ENCODE results near the gene PCSK4. TPM values are rescaled to one million over a fixed set of nuclear protein-coding genes. Genes with fewer than 3 reads are reported as not detected.
"Not testable (repeated sequence)": the region's sequence is repeated elsewhere in the genome, so short reads cannot be mapped to it uniquely, and the experiment has no call there.

Gene PCSK4
- total and polyA plus RNA-seq, 2 donors from 2014 or later = 5.3 to 5.5 TPM

GRCh38 chr19:1441022-1441426 is 49.1 kb downstream of the PCSK4 start:
- FAIRE-seq = no peak

GRCh38 chr19:1440418-1440801 is 49.7 kb downstream of the PCSK4 start:
- peaks cover 0 to 16% (median 3%) of the 10 kb centered on the region in 3 donors for H3K4me1 ChIP-seq (ENCODE audit: control insufficient read depth in 2 of 3, insufficient read depth in 2 of 3, low read depth in 1 of 3, low read length in 3 of 3)

More at GRCh38 chr19:1441022-1441426, 49.1 kb downstream of the PCSK4 start:
- Histone ChIP-seq H3K9ac (ENCODE audit: low read length in 3 of 3) (no peak overlapping the region), H3K4me1 (ENCODE audit: control insufficient read depth in 2 of 3, insufficient read depth in 2 of 3, low read depth in 1 of 3, low read length in 3 of 3) (peaks cover 0 to 17% (median 3%) of the 10 kb centered on the region in 3 donors), H3K27ac (ENCODE audit: low read depth in 2 of 2, low read length in 2 of 2) (no peak overlapping the region), H3K36me3 (ENCODE audit: control insufficient read depth in 2 of 3, insufficient read depth in 3 of 3, low read length in 3 of 3) (peaks cover 2 to 17% (median 11%) of the 10 kb centered on the region in 3 donors), H3K9me3 (ENCODE audit: control insufficient read depth in 2 of 3, insufficient read depth in 1 of 3, low read length in 3 of 3) (no peaks in the 10 kb centered on the region), H3K27me3 (ENCODE audit: control insufficient read depth, insufficient read depth, low read length) (no peaks in the 10 kb centered on the region), H3K4me3 (ENCODE audit: low read length in 3 of 3) (no peak overlapping the region)
- intact Hi-C loops (cut with DNase I) = no loop called here
- no peak for DNase-seq
- TF ChIP-seq CTCF (IDR thresholded peaks at IDR 0.05; ENCODE audit: borderline replicate concordance, extremely low read depth, insufficient read depth) = no peak

GRCh38 chr19:1439525-1440417 is 50.4 kb downstream of the PCSK4 start:
- Histone ChIP-seq H3K4me1 (ENCODE audit: control insufficient read depth in 2 of 3, insufficient read depth in 2 of 3, low read depth in 1 of 3, low read length in 3 of 3) (peaks cover 0 to 12% (median 3%) of the 10 kb centered on the region in 3 donors), H3K36me3 (ENCODE audit: control insufficient read depth in 2 of 3, insufficient read depth in 3 of 3, low read length in 3 of 3) (peaks cover 2 to 21% (median 14%) of the 10 kb centered on the region in 3 donors), H3K9ac (ENCODE audit: low read length in 3 of 3) (peak overlapping the region in 2 of 3 donors; percentile 41 to 89), H3K4me3 (ENCODE audit: low read length in 3 of 3) (peak overlapping the region in 2 of 3 donors; percentile 24 to 86)
- H3K27me3 ChIP-seq (ENCODE audit: control insufficient read depth, insufficient read depth, low read length); FAIRE-seq; H3K9me3 ChIP-seq (ENCODE audit: control insufficient read depth in 2 of 3, insufficient read depth in 1 of 3, low read length in 3 of 3); H3K27ac ChIP-seq (ENCODE audit: low read depth in 2 of 2, low read length in 2 of 2); intact Hi-C loops (cut with DNase I); DNase-seq: not testable (repeated sequence)

More at GRCh38 chr19:1440418-1440801, 49.7 kb downstream of the PCSK4 start:
- H3K27me3 ChIP-seq (ENCODE audit: control insufficient read depth, insufficient read depth, low read length) = no peaks in the 10 kb centered on the region
- H3K36me3 ChIP-seq (ENCODE audit: control insufficient read depth in 2 of 3, insufficient read depth in 3 of 3, low read length in 3 of 3) = peaks cover 2 to 19% (median 13%) of the 10 kb centered on the region in 3 donors
- TF ChIP-seq CTCF (IDR thresholded peaks at IDR 0.05; ENCODE audit: borderline replicate concordance, extremely low read depth, insufficient read depth) = no peak
- H3K4me3 ChIP-seq (ENCODE audit: low read length in 3 of 3) = no peak overlapping the region
- DNase-seq (no peak), FAIRE-seq (no peak)
- H3K9me3 ChIP-seq (ENCODE audit: control insufficient read depth in 2 of 3, insufficient read depth in 1 of 3, low read length in 3 of 3) = no peaks in the 10 kb centered on the region
- no peak overlapping the region for H3K27ac ChIP-seq (ENCODE audit: low read depth in 2 of 2, low read length in 2 of 2)
- H3K9ac ChIP-seq (ENCODE audit: low read length in 3 of 3) = no peak overlapping the region
- intact Hi-C loops (cut with DNase I) = no loop called here

GRCh38 chr19:1438933-1439354 is 51.2 kb downstream of the PCSK4 start:
- H3K4me3 ChIP-seq (ENCODE audit: low read length in 3 of 3) = peak overlapping the region; percentile 68 to 86 (median 82)
- peak overlapping the region in 1 of 2 donors; percentile 91 for H3K27ac ChIP-seq (ENCODE audit: low read depth in 2 of 2, low read length in 2 of 2)
- TF ChIP-seq CTCF (IDR thresholded peaks at IDR 0.05; ENCODE audit: borderline replicate concordance, extremely low read depth, insufficient read depth) = no peak
- no peaks in the 10 kb centered on the region for H3K9me3 ChIP-seq (ENCODE audit: control insufficient read depth in 2 of 3, insufficient read depth in 1 of 3, low read length in 3 of 3)
- peaks cover 0 to 12% (median 3%) of the 10 kb centered on the region in 3 donors for H3K4me1 ChIP-seq (ENCODE audit: control insufficient read depth in 2 of 3, insufficient read depth in 2 of 3, low read depth in 1 of 3, low read length in 3 of 3)
- H3K9ac ChIP-seq (ENCODE audit: low read length in 3 of 3) = peak overlapping the region; percentile 43 to 89 (median 60)
- DNase-seq = peak in 1 of 5 donors; percentile 53
- intact Hi-C loops (cut with DNase I) = no loop called here
- peaks cover 2 to 21% (median 14%) of the 10 kb centered on the region in 3 donors for H3K36me3 ChIP-seq (ENCODE audit: control insufficient read depth in 2 of 3, insufficient read depth in 3 of 3, low read length in 3 of 3)
- FAIRE-seq = no peak
- H3K27me3 ChIP-seq (ENCODE audit: control insufficient read depth, insufficient read depth, low read length) = no peaks in the 10 kb centered on the region
